Loucy (cell line): ENCODE results near the gene CELF3.

Experiments used
- H2AFZ ChIP-seq: fragments of 200-600 bp; sonication (generic); 2 replicates; pipeline ENCODE4 v1.6.0; 2016; ENCODE audit warnings: antibody characterized with exemption, mild to moderate bottlenecking, low read length, moderate library complexity
- H3F3A ChIP-seq: fragments of 200-600 bp; 2 replicates; pipeline ENCODE4 v1.6.0; 2016; ENCODE audit warnings: antibody characterized with exemption, low read depth, mild to moderate bottlenecking
- H3K27me3 ChIP-seq: fragments of 200-600 bp; sonication (generic); 2 replicates; pipeline ENCODE4 v1.6.1; 2014; ENCODE audit warnings: low read length, mild to moderate bottlenecking; ENCODE audit not compliant: insufficient read depth, poor library complexity, severe bottlenecking
- H3K36me3 ChIP-seq: fragments of 200-600 bp; sonication (generic); 2 replicates; pipeline ENCODE4 v1.6.1; 2016; ENCODE audit warnings: low read length; ENCODE audit not compliant: insufficient read depth
- H3K4me1 ChIP-seq: fragments of 200-600 bp; sonication (generic); 2 replicates; pipeline ENCODE4 v1.5.1; 2014; ENCODE audit warnings: low read length, mild to moderate bottlenecking; ENCODE audit not compliant: insufficient read depth, poor library complexity, severe bottlenecking
- H3K4me2 ChIP-seq: fragments of 200-600 bp; sonication (generic); 2 replicates; pipeline ENCODE4 v1.6.0; 2014; ENCODE audit warnings: antibody characterized with exemption, low read length, low read depth, mild to moderate bottlenecking; ENCODE audit not compliant: poor library complexity, severe bottlenecking
- H3K4me3 ChIP-seq: fragments of 200-600 bp; sonication (generic); 2 replicates; pipeline ENCODE4 v1.5.1; 2014; ENCODE audit warnings: low read length, mild to moderate bottlenecking, mixed read lengths; ENCODE audit not compliant: poor library complexity, severe bottlenecking
- H3K79me2 ChIP-seq: fragments of 200-600 bp; sonication (generic); 2 replicates; pipeline ENCODE4 v1.6.1; 2014; ENCODE audit warnings: low read length; ENCODE audit not compliant: insufficient read depth
- H3K9ac ChIP-seq: fragments of 200-600 bp; sonication (generic); 2 replicates; pipeline ENCODE4 v1.6.0; 2014; ENCODE audit warnings: mild to moderate bottlenecking, low read depth, low read length, moderate library complexity; ENCODE audit not compliant: poor library complexity, severe bottlenecking
- H3K9me2 ChIP-seq: fragments of 200-600 bp; sonication (generic); replicated peaks from 2 replicates; pipeline ENCODE4 v1.6.1; 2016; ENCODE audit warnings: low read depth, low read length, mixed read lengths
- H3K9me3 ChIP-seq: fragments of 200-600 bp; sonication (generic); 2 replicates; pipeline ENCODE4 v1.6.1; 2014; ENCODE audit warnings: mild to moderate bottlenecking, antibody characterized with exemption, low read length, low read depth; ENCODE audit not compliant: insufficient read depth
- H4K20me1 ChIP-seq: fragments of 200-600 bp; sonication (generic); 2 replicates; pipeline ENCODE4 v1.6.0; 2014; ENCODE audit warnings: antibody characterized with exemption, low read length, mild to moderate bottlenecking; ENCODE audit not compliant: insufficient read depth, poor library complexity, severe bottlenecking
- CTCF ChIP-seq: fragments of 200-600 bp; sonication (generic); conservative IDR thresholded peaks from 2 replicates; pipeline ENCODE4 v1.5.1; 2014; ENCODE audit warnings: mild to moderate bottlenecking, antibody characterized with exemption, low read length
- EZH2phosphoT487 ChIP-seq: fragments of 200-600 bp; IDR thresholded peaks from 2 replicates; pipeline ENCODE4 v1.6.1; 2018; ENCODE audit warnings: antibody characterized with exemption, mild to moderate bottlenecking, moderate library complexity, borderline replicate concordance

Gene CELF3

GRCh38 chr1:151692226-151692625 is 24.4 kb downstream of the CELF3 start:
- TF ChIP-seq EZH2phosphoT487 (no peak), CTCF (no peak)

GRCh38 chr1:151689494-151689893 is 27.1 kb downstream of the CELF3 start:
- no peaks in the 10 kb centered on the region for H3K27me3 ChIP-seq
- H3K36me3 ChIP-seq, result peaks cover 45% of the 10 kb centered on the region; the same call in 1 of the 2 replicates
- no peaks in the 10 kb centered on the region for H4K20me1 ChIP-seq
- no peaks in the 10 kb centered on the region for H3K9me3 ChIP-seq
- H3K4me2 ChIP-seq, result no peak overlapping the region
- H3K79me2 ChIP-seq, result no peaks in the 10 kb centered on the region
- no peak overlapping the region for H3K9ac ChIP-seq
- H3K9me2 ChIP-seq, result no peaks in the 10 kb centered on the region
- no peaks in the 10 kb centered on the region for H3F3A ChIP-seq
- no peak overlapping the region for H2AFZ ChIP-seq
- TF ChIP-seq CTCF, result no peak
- no peak for TF ChIP-seq EZH2phosphoT487
- H3K4me3 ChIP-seq, result no peak overlapping the region
- no peaks in the 10 kb centered on the region for H3K4me1 ChIP-seq

More at GRCh38 chr1:151692226-151692625, 24.4 kb downstream of the CELF3 start:
- Histone ChIP-seq H4K20me1 (no peaks in the 10 kb centered on the region), H3K4me3 (no peak overlapping the region), H3K79me2 (no peaks in the 10 kb centered on the region), H3K9me2 (no peaks in the 10 kb centered on the region), H3K4me2 (no peak overlapping the region), H2AFZ (no peak overlapping the region), H3K27me3 (no peaks in the 10 kb centered on the region), H3K9me3 (no peaks in the 10 kb centered on the region), H3K4me1 (no peaks in the 10 kb centered on the region), H3K9ac (no peak overlapping the region), H3K36me3 (peaks cover 28% of the 10 kb centered on the region; the same call in 1 of the 2 replicates), H3F3A (no peaks in the 10 kb centered on the region)

- Histone ChIP-seq H3K9me2 (no peaks in the 10 kb centered on the region), H3K4me1 (no peaks in the 10 kb centered on the region), H4K20me1 (no peaks in the 10 kb centered on the region), H2AFZ (no peak overlapping the region), H3F3A (no peaks in the 10 kb centered on the region), H3K4me3 (no peak overlapping the region), H3K27me3 (no peaks in the 10 kb centered on the region), H3K36me3 (peaks cover 30% of the 10 kb centered on the region; the same call in 1 of the 2 replicates), H3K9me3 (no peaks in the 10 kb centered on the region), H3K9ac (no peak overlapping the region), H3K4me2 (no peak overlapping the region), H3K79me2 (no peaks in the 10 kb centered on the region)
- TF ChIP-seq CTCF, result no peak
- no peak for TF ChIP-seq EZH2phosphoT487
Observed at GRCh38 chr1:151686561-151686960, 30.0 kb downstream of the CELF3 start.
